ENCODE measurements around the gene TBC1D5.
A peak's percentile ranks its signal among the peaks of the same experiment; 100 is the strongest.

TBC1D5 gene

DNA sequence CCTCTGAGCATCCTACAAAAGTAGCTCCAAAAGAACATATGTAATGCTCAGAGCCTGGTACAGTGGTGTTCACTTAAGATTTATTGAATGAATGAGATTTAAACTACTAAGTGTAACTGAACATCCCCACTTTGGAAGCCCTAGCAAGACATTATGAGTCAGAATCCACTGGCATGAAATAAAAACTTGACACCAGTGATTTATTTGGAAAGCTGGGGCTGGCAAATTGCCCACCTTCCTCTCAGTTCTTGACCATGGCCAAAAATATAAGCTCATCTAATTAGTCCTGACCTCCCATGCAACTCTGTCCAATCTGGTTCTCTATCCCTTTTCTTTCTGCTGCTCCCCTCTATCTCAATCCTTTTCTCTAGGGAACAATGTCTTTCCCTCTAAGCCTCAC lies 439.7 kb downstream of the TBC1D5 start:
- DNase-seq (ENCODE audit: low read depth, low spot score): no peak

DNA sequence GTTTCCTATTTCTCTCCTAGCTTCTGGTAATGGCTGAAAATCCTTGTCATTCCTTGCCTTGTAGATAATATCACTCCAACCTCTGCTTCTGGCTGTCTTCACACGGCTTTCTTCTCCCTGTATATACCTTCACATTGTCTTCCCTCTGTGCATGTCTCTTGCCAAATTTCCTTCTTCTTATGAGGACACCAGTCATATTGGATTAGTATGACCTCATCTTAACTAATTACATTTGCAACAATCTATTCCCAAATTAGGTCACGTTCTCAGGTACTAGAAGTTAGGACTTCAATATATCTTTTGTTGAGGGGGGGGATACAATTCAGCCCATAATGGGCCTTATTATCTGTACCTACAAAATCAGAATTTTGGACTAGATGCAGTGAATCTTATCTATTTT lies 440.3 kb downstream of the TBC1D5 start:
- DNase-seq (ENCODE audit: low read depth, low spot score): no peak

DNA sequence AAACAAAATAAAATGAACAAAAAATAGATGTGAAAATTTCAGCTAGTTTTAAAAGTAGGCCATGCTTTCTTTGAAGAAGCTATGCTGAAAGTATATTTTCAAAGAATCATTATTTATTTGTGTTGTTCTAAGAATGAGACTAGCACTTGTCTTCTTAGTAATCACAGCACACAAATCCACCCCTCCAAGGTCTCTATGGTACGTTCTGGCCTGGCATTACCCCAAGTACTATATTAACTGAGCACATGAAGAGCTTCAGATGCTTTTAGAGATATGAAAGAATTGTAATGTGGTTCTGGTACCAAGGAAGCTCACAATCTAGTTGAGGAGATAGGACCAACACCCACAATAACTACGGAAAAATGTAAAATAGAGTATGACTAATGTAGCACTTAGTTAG lies 441.2 kb downstream of the TBC1D5 start:
- DNase-seq (ENCODE audit: low read depth, low spot score): no peak

DNA sequence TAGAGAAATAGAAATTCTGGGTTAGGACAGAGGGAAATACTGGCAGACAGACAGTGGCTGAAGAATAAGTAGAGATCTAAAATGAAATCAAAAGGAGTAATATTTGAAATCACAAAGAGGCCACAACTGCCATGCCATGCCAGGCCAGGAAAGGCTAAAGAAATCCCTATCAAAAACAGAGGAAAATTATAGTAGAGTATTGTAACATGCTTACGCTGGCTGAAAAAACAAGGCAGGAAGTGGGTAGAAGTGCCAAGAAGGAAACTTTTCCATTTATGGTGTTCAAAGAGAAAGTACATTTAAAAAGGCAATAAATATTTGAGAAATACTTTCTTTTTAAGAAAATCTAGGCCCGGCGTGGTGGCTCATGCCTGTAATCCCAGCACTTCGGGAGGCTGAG lies 442.0 kb downstream of the TBC1D5 start:
- no peak for DNase-seq (ENCODE audit: low read depth, low spot score)

DNA sequence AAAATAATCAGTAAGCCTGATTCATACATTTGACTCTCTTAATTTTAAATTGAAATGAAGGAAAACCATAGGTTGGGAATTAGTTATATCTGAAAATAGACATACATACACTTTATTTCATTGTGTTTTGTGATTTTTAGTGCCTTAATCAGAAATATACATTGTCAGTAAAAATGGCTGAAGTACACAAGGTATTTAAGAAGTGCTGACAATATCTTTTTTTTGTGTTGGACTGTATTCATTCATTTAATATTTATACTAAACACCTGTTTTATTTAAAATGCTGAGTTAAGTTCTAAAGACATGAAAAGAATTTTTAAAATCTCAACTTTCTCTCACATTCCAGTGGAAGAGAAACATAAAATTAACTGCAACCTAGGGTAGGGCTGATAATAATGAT lies 444.4 kb downstream of the TBC1D5 start:
- DNase-seq (ENCODE audit: low read depth, low spot score): no peak

DNA sequence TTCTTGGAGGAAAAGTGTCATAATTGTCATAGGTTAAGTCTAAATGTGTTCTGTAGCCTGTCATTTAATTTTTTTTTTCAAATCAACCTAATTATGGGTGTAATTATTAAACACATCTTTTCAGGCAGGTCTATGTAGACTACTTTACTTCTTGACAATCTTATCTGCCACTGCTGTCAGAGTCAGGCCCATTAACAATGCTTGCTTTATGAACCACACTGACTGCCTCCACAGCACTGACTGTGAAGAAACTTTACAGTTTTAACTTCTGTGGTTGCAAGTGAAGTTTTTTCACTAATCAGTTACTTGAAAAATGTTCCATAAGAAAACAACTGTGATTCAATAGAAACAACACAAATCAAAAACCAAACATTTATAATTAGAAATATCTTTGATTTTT lies 449.9 kb downstream of the TBC1D5 start:
- DNase-seq (ENCODE audit: low read depth, low spot score): no peak

DNA sequence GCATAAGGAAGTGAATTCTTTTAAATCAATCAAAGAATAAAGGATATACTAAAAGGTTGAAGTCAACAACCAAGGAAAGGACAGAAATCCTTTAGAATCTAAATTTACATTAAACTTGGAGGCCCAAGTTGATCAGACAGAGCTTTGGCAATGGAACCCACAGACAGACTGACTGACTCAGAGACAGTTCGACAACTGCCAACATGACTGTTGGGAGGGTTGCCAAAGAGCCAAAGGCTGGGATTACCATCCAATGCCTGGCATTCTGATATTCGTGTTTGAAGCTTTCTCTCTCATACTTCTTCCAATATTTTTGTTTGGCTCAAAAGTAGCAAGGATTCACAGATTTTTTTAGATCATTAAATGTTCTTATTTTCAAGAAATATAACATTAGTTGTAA lies 451.5 kb downstream of the TBC1D5 start:
- no peak for DNase-seq (ENCODE audit: low read depth, low spot score)

DNA sequence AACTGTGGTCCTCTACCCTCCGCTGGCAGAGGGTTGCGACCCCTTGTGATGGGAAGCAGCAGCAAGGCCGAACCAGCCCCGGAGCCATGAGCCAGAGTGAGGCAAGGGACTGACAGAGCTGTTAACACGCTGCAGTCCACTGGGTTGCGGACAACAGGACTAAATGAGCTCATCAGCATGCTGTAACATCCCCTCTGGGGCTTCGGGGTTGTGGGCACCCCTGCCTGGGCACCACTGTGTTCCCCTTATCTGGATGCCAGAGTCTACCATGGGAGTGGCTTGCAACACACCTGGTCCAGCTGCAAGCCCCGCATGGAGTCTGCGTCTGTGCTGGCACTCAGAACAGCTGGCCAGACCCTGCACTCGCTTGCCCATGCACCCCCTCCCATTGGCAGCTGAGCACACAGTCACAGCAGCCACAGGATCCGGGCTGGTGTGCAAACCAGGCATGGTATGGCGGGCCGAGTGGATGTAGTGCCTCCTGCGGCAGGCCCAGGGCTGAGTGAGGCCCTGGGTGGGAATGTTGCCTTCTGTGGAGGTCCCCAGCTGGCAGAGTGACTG lies 453.5 kb downstream of the TBC1D5 start:
- DNase-seq (ENCODE audit: low read depth, low spot score): no peak

DNA sequence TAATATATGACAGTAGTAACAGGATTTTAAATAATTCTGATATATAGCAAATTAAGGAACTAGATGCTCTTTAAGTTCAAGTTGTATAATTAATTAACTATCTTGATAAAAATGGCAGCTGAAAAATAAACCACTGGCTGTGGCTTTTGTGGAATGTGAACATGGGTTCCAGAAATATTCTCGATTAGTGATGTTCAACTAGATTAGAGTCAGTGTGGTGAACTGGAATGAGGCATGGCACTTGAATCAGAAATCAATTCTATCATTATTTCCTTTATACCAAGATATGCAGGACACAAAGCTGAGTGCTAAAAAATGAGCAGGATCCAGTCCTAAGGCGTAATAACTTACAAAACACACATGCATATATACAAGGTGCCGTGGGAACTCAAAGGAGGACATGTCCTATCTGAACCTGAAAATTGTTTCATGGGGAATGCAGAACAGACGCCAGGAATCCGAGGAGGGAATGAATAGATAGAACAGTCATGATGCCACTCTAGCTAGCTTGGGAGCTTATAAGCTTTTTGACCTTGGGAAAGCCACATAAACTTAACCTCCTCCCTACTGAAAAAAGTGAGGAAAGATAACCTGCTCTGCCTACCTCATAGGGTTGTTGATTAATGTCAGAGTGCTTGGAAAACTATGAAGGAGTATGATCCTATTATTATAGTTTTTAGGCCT lies 455.3 kb downstream of the TBC1D5 start:
- DNase-seq (ENCODE audit: low read depth, low spot score): no peak

DNA sequence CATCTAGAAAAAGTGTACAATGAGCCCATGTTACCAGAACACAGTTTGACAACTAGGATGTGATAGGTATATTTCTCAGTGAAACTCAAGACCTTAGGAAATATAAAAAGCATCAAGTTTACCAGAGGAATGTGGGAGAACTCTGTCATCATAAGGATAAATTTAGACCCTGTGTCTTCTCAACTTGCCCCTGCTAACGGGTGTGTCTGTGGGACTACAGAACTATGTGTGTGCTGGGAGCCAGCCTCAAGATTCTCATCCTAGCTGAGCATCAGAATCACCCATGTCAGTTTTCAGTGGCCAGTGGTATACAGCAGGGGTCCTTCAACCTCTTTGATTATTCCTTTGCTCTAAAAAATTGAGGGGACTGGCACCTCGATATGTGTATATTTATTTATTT lies 464.4 kb downstream of the TBC1D5 start:
- no peak for DNase-seq (ENCODE audit: low read depth, low spot score)

DNA sequence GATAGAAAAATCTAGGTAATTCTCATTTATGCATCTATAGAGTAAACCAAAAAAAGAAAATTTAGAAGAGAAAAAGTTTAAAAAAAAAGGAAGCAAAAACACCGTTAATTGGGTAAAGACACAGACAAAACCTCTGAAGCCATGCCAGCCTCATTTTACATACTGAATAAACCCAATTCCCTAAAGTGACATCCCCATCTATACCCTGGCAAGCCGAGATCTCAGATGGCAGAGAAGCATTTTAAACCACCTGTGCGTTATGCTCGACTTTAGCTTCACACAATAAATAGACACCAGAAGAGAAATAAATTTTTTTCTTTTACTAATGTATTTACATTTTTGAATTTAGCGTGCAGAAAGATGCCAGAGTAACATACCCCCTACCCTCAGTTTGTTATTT lies 475.6 kb downstream of the TBC1D5 start:
- DNase-seq (ENCODE audit: low read depth, low spot score): no peak

DNA sequence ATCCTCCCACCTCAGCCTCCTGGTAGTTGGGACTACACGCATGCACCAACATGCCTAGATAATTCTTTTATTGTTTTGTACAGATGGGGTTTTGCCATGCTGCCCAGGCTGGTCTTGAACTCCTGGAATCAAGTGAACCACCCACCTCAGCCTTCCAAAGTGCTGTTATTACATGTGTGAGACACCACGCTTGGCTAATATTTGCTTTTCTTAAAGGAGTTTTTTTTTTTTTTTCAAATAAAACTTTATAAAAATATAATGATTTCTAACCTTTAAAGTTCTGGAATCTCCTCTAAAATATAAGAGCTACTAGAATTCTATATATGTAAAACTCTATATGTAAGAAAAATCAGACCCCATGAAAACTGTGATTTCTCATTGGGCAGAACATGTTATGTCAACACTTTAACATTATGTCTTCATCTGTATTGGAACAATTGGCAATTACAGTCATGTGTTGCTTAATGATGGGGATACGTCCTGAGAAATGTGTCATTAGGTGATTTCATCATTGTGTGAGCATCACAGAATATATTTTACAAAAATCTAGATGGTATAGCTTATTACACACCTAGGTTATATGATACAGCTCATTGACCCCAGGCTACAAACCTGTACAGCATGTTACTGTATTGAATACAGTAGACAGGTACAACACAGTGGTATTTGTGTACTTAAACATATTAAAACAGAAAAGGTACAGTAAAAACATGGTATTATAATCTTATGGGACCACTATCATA lies 480.6 kb downstream of the TBC1D5 start:
- DNase-seq (ENCODE audit: low read depth, low spot score): no peak

DNA sequence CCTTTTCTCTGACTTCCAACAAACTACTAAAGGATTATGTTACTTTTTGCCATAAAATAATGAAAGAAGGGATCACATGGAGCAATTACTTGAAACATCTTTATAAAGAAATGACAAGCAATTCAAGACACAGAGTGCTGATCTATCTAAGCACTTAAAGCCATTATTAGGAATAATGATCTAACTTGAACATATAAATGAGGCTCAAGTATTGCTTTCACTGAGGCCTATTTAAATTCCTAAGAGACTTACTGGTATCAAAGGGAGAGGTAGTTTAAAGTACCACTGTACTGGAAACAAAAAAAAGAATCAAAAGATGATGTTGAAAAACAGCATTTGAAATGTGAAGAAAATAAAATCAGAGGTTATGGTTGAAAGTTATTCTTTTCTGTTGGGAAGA lies 482.2 kb downstream of the TBC1D5 start:
- no peak for DNase-seq (ENCODE audit: low read depth, low spot score)

DNA sequence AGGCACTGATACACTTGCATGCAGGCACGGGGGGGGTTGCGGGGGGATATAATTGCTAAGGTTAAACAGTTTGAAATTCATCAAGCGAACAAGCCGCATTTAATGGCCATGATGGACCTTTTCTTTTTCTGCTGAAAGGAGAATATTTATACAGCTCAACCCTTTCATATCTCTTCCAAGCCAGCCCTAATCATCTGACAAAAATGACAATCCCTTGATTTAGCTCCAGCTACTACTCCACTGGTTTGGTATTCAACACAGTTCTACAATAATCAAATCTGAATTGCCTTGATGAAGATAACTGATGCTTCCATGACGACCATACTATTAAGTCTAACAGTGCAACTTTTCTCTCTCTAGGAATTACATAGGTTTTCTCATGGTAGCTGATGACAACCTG lies 482.7 kb downstream of the TBC1D5 start:
- DNase-seq (ENCODE audit: low read depth, low spot score): no peak

DNA sequence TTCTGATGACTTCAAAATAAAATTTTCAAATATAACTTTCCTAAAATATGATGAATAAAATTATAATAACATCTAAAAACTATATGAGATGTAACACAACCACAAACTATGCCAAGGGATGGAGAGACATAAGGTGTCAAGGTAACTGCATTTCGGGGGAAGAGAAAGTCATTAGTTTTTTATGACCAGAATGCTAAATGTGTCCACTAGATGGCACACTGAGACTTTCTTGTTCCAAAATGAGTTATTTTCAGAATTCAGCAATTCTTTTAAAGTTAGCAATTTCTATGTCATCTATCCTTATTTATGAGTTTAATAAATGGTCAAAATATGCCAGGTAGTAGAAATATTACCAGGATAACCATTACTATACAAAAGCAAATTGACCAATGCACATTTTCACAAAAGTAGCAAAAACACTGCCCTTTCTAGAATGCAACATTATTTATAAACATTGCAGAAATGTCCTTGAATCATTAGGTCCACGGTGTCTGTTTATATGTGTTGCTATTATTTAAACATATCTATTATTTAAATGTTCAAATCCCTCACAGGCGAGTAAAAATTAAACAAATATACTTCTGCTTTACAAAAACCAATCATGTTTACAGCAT lies 483.5 kb downstream of the TBC1D5 start:
- DNase-seq (ENCODE audit: low read depth, low spot score): no peak

DNA sequence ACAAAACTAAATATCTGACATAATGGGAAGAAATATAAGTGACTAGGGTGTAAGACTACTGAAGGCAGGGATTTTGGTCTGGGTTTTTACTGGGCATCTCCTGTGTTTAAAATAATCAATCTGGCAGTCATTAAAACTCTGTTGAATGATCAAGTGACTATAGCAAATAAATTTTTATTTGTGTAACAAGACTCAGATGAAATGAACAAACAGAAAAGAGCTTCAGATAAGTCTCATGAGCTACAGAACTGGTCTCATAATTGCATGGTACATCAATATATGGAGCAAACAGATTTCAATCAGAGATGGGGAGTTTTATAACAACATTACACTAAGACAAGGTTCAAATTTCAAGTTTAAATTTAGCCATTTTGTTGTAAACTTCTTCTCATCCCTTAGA lies 485.2 kb downstream of the TBC1D5 start:
- no peak for DNase-seq (ENCODE audit: low read depth, low spot score)

DNA sequence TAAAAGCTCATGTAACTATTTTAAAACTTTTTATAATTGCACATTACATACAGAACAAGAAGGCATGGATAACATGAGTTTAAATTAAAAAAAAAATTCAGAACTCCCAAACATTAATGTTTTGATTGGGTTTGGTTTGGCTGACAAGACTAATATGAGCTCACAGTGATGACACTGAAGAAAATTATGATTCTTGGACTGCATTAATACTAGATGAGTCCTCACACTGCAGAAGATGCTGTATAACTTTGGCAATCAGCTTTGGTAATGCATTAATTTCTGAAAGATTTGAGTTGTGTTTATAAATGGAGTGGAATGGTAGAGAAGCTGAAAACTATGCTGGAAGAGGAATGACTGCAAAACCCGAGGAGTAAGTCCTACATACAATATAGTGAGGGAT lies 498.8 kb downstream of the TBC1D5 start:
- no peak for DNase-seq (ENCODE audit: low read depth, low spot score)

DNA sequence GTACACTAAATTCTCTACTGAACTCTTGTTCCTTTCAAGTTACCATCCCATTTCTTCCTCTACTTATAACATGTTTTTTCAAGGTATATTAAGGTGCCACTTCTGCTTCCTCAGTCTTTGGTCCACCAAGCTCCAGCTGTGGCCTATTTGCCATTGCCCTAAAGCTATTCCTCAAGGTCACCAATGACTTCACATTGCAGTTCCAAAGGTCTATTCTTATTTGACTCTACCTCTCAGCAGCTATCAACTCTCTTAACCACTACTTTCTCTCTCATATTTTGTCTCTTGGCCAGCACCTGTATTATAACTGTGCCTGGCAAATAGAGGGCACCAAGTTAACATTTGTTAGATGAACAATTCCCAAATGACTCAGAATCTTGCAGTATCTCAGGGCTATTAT lies 503.0 kb downstream of the TBC1D5 start:
- no peak for DNase-seq (ENCODE audit: low read depth, low spot score)

DNA sequence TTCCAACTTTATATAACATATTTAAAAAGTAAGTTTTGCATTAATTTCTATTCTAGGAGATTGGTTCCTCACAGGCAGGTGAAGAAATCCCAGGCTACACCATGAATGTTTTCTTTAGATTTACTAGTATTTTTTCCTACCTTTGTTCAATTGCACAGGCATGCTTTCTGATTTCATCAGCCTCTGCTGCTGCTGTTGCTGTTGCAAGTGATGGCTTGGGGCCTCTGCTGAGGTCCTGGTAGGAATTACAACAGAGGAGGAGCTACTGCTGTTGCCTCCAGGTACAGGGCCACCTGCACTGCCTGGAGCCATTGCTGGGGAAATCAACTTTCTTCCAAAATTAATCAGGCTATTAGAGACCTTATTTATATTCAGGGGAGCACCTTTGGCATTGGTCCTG lies 504.4 kb downstream of the TBC1D5 start:
- peak; percentile 7 for DNase-seq (ENCODE audit: low read depth, low spot score)

DNA sequence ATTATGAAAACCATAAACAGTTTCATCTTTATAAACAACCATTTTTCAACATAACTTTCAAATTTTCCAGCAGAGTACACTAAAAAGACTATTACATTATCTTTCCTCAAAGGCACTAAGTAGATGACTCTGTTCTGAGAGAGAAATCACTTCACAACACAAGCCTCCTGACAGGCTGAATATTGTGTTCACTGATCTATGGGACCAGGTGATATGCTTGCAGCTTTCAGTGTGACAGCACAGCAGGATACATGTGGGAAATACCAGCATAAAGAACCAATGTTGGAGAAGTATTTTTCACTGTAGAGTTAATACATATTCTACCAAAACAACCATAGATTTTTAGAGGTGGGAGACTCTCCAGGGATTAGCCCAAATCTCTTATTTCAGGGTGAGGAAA lies 507.1 kb downstream of the TBC1D5 start:
- DNase-seq (ENCODE audit: low read depth, low spot score): no peak

DNA sequence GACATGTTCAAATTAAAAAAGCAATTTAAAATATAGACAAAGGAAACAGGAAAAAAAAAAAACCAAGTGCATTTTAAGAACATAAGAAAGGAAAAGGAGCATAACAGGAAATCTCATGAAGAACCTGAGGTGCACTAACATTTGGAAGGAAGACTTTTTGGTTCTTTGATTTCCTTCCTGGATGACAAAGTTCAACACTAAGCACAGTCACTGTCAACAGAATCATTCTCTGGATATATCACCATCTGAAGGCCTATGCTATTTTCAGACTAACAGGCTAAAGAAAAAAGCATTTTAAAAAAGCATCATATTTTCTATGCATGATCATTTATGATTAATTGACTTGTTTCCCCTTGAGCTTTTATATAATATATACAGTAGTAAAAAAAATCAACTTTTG lies 508.0 kb downstream of the TBC1D5 start:
- DNase-seq (ENCODE audit: low read depth, low spot score): no peak

DNA sequence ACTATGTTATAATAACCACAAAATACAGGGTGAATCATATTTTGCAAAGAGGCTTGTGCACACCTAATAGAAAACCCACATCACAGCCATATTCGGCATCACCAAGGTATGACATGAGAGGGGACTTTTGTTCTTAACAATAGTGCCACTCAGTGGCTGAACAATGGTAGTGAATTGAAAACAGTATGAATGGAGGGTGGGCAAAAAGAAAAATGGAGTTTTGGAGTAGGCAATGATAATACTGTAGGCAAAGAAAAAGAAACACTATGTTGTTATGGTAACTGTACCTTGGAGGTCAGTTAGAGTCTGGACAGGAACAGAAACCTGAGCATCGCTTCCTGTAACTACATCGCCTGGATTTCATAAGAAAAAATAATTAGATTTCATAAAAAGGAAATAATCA lies 509.0 kb downstream of the TBC1D5 start:
- DNase-seq (ENCODE audit: low read depth, low spot score): peak; percentile 14

DNA sequence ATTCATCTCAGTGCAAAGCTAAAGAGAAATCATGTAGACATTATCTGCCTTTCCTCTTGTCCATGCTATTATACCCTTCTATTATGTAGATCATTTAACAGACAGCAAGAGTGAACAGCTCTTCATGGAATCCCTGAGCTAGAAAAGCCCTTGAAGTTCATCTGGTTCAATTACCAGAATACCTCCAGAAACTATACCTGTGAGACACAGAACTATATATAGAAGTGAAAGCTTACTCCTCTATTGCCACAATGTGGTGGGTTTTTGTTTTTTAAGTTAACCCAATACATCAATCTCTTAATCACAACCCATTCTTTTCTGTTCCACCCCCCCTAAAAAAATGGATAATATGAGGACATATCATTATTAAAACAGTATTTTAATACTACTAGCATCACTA lies 510.0 kb downstream of the TBC1D5 start:
- no peak for DNase-seq (ENCODE audit: low read depth, low spot score)

Measured in ELF-1 (cell line).